Stimulated activated CD4-positive, alpha-beta T cell treated with anti-CD3 and anti-CD28 coated beads, TNF-alpha, amount 100 ng/mL, for 4 hours (primary cell): ENCODE data around the gene PARVA.

Experiments used
- DNase-seq, 3 experiments: peaks; one replicate each; pipeline ENCODE4 v3.0.0-alpha.2; 2020; ENCODE audit warnings: low read depth in 3 of 3

Gene PARVA

DNA sequence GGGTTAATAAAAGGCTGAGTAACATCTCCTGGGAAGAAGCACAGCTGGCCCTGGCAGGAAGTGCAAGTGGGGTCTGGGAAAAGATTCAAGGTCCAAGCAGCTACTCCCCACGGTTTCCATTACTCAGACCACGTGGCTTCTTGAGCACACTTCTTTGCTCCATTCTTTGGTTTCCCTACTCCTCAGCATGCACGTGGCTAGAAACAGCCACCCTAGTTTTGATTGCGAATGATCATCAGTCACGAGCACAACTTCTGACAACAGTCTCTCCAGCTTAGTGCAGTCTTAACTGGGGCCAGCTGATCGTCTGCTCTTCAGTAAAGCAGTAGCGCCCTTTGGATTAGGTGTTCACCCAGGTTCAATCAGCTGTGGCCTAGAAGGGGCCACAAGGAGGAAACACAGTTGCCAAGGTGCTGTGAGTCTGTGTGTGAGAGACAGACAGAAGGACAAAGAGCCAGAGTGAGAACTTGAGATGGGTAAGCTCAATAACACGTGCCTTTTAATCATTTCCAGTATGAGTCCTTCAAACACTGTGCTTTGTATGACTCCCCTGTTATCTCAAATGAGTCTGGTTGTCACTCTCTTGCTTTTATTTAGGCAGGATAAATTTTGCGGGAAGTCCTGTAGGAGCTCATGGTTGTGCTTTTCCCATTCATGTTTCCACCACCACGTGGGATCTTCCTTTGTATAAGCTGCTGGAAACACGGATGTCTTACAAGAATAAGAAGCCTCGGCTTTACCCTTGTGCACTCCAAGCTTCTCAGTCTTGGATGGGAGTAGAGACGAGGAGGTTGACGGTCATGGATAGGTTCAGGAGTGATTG is 901 bp upstream of the PARVA start:
- DNase-seq = no peak

DNA sequence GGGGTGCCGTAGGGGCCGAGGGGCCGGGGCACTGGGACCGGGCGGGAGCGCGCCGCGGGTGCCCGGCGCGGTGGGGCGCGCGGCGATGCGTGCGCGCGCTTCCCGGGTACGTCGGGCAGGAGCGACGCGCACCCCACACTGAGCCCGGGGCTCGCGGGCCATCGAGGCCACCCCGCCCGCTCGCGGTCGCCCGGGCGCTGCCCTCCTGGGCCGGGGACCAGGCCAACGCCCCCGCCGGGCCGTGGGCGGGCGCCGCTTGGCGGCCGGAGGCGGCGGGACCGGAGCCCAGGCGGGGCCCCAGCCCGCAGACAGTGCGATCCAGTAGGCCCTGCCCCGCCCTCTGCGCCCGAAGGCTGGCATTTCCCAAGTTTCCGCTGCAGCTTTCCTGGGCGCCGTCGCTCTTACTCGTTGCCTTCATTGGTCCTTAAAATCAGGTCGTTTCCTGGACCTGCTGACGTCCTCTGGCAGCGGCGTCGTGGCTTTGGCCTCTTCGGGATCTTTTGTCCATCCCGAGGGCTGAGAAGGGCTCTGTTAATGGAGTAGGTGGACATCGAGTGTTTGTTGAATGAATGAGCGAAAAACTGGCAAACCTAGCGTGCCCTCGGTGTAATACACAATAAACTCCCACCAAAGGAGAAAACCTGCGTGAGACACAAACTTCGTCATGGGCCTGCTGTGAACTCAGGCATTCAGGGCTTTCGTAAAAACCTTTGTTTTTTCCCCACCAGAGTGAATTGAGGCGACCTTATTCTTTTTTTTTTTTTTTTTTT is 638 bp downstream of the PARVA start:
- DNase-seq = no peak

DNA sequence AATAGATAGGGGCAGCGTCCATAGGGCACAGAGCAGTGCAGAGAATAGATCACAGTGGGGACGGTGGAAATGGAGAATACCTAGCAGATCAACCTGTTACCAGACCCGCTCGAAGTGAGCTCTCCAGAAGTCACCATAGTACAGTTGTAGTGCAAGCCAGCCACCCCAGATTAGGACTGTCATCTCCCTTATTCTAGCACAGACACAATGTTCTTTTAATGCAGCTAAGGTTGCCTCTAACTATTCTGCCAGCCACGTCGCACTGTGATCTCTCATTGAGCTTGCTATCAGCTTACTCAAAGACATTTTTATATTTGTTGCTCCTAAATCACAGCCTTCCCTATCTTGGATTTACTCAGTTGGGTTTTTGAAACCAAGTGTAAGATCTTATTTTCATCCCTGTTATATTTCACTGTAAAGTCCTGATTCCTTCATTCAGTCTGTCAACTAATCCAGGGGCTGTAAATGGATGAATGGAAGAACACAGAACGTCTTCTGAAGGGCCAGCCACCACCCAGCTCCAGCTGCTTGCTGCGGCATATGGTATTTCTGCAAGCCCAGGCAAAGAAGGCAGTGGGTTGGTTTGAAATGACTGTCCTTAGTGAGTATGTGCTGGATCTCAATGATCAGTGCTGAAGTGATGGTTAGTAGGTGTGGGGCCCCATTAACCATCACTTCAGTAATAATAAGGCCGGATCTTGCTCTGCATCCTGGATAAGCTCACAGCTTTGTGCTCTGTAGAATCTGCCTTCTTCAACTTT is 3.4 kb downstream of the PARVA start:
- DNase-seq = no peak

DNA sequence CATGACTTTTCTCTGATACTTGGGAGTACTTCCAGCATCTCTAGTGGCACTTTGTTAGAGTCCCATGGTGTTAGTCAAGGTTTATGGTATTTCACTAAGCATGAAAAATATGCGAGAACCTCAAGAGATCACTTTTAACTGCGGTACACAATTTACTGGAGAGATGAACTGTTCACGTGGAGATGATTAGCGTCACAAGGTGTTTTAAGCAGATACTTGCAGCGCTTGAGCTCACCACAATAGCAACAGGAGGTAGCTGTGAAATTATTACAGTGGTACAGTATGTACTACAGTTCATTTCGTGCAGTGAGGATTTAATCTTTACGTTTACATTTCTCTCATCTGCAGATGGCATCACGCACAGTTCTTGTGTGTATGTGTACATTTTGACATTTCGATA is 4.5 kb downstream of the PARVA start:
- no peak for DNase-seq

DNA sequence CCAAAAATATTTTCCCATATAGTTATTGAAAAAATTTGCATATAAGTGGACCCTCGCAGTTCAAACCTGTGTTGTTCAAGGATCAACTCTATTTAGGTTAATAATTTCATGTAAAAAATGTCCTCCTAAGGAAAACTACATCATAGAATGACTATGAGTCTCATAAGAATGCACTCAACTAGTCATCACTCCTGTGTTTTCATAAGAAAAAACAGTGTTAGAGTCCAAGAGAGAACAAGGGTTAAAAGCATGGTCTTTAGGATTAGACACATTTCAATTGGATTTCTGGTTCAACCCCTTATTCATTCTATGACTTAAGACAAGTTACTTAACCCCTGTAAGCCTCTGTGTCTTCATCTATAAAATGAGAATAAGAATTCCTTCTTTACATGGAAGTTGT is 5.1 kb downstream of the PARVA start:
- DNase-seq = no peak

DNA sequence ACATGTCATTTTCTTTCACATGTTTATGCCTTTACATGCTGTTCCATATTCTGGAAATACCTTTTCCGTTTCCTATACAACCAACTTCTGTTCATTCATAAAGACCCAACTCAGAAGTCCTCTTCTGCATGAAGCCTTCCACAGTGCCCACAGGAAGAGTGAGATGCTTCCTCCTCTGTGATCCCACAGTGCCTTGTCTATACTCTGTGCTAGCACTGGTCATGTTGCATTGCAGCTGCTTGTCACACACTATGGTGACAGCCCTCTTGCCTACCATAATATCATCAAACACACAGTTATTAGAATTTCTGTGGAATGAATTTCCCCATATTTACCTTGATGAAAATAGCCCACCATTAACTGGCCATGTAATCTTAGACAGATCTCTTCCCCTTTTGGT is 8.9 kb downstream of the PARVA start:
- no peak for DNase-seq

DNA sequence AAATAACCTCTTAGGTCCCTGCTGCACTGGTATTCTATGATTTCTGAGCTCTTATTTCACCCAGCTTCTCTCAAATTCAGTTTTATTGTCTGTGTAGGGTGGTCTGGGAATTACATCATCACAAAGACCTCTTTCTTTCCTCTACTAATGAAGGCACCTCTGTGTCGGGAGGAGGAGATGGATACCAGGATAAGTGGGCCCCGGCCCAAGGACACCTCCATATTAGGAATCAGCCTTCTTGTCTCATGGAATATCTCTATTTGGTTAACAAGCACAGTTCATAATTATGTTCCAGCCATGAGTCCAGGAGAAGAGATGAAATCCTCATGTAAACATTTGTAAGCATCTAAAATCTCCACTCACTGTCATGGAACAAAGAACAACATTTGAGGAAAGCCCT is 9.4 kb downstream of the PARVA start:
- DNase-seq = no peak

DNA sequence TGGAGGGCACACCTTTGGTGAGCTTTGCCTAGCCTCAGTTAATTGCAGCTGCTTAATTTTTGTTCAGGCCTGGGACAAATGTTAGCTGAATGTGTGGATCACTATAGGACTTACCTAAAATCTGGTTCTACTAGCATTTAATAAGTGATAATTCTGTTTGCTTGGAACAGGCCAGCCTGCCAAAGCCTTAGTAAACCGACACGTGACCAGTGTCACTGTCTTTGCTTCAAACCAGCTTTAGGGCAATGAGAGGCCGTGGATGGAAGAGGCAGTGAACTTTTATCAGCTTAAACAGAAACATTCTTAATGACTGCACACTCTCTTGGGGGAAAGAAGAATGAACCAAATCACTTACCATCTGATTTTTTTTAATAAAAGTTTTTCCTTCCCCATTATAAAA is 10.8 kb downstream of the PARVA start:
- DNase-seq = no peak

DNA sequence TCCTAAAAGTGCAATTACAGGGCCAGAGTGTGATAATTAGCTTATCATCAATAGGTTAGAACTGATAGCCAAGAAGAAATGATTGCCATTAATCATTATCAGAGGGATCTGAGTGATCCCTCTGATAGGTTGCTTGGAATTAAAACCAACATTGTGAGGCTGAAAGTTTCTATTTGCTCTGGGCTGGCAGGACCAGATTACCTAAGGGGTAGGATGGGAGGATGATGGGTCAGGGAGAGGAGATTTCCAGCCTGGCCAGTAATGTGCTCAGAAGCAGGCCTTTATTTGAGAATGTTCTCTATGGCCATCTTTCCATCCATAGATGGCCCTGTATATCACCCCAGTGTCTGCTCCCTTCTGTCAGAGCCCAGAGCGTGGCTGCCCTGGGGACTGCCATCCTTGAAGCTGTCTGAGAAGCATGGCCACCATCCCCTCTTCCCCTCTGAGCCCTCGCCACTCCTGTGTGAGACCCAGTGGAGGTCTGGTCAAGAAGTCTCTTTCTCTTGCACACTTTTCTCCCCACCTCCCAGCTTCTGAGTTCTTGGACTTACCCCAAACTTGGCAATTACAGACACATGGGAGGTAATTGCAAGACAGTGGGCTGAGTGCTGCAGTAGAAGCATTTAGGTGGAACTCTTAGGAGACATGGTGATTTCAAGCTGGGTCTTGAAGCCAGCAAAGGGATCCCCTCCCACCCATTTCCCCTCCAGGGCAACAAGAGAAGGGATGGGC is 11.7 kb downstream of the PARVA start:
- DNase-seq = no peak

DNA sequence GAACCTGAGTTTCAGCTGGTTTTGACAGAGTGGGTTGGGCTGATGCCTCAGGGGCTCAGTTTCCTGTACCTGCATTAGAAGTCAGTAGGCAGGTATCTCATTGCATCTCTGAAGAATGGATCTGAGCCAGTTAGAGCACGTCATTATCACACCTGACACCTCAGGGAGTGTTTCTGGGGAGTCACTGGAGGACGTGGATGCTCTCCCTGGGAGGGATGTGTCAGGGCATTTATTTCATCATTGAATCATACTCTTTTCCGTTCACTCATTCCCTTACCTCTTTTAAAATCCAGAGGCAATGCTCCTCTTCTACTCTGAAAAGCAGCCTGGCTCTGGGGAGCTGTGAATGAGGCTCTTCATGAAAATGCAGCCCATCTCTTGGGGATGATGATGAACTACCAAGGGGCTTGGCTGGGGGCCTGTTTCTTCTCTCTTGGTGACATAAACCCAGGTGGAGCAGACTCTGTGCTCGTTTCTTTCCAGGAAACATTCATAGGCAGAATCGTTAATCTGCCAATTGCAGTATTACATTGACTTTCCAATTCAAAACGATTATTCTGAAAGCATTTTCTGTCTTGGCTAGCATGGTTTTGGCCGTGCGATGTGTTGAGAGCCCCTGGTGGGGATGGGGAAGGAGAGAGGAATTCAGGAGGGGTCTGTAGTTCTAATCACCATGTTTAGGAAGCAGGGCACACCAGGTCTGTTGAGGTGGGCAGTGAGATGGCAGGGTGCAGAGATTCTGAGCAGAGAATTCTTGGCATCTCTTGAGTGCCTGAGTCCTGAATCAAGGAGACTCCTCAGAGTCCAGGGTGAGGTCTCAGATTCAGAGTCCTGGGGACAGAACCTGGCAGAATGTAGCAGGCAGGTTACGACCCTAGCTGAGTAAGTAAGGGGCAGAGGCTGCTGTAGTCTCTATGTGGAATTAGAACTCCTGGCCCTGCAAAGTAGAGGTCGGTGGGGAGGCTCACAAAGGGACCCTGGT is 12.6 kb downstream of the PARVA start:
- DNase-seq = no peak

DNA sequence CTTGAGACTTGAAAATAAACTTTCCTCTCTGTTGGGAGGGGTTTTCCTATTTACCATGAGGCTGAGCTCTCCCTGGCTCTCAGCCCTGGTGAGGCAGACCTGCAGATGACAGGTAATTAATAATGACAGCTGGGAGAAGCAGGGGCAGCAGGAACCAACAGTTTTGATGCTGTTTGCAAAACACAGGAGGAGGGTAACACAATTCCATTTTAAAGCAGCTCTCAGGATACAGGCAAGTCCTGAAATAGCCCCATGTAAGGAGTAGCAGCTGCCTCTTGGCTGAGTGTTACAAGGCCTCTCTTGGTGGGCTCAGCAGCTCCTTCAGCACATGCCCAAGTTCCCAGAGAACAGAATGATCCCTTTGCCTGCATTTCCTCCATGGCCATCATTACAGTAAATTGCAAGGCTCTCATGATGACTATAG is 13.3 kb downstream of the PARVA start:
- no peak for DNase-seq

DNA sequence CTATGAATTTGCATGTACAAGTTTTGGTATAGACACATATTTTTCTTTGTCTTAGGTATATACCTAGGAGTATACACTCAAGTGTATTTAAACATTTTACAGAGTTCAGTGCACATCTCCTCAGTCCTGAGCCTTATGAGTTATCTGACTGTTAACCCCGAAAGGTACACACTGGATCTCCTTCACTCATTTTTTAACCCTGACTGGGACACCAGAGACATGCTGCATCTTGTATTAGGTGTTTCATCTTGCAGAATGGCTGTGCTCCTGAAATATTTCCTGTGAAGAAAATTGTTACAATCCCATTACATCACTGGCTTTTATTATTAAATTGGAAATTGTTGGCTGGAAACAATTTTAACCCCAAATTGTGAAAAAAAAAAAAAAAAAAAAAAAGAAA is 15.3 kb downstream of the PARVA start:
- no peak for DNase-seq

DNA sequence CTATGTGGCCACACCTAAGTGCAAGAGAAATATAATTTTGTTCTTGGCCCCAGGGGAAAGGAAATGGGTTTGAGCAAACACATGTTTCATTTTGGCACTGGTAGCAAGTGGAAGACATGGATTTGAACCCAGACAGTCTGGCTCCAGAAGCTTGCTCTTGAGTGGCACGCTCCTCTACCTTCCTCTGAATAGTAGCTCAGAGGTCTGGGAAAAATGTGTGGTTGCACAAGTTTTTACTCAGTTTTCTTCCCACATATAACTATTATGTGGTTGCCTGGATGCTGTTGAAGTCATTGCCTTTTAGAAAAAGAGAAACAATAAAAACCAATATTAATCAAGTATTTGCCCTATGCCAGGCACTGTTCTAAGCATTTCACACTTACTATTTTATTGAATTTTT is 16.3 kb downstream of the PARVA start:
- no peak for DNase-seq

DNA sequence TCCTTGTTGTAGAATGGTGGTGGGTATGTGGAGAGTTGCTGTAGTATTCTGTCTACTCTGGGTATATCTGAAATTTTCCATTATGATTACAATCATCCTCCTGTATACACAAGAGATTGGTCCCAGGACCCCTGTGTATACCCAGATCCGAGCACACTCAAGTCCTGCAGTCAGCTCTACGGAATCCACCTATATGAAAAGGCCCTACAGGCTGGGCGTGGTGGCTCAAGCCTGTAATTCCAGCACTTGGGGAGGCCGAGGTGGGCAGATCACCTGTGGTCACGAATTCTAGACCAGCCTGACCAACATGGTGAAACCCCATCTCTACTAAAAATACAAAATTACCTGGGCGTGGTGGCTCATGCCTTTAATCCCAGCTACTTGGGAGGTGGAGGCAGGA is 17.2 kb downstream of the PARVA start:
- no peak for DNase-seq

DNA sequence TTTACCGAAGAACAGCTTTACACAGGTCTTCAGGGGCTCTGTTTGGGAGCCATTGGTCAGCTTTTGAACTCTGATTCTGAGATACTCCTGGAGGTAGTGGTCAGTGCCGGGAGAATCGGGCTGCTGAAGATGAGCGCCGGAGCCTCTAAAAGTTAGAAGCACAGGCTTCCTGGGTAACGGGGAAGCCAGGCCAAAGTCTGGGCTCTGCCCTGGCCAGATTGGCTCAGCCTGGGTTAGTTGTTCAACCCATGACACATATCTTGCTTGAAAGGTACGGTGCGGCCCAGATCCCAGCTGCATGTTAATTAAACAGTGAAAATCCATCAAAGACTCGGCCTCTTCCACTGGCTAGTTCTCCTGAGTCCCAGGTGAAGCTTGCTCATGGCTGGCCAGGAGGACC is 18.0 kb downstream of the PARVA start:
- no peak for DNase-seq

DNA sequence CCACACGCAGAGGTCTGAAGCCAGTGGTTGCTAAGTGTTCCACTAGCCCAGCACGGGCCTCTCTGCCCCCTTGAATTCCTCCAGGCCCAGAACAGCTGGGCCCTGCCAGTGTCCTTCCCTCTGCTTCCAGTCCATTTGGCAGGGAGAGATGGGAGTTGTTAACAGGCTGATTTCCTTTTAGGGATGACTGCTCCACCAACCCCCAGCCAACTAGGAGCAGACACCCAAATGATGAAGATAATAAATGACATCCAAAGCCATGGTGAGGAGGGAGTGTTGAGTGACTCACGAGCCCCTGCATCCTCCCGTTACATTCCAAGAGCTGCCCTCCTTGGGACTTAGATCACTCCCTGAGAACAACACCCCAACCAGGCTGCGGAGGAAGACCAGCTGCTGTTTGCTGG is 20.6 kb downstream of the PARVA start:
- DNase-seq = no peak

DNA sequence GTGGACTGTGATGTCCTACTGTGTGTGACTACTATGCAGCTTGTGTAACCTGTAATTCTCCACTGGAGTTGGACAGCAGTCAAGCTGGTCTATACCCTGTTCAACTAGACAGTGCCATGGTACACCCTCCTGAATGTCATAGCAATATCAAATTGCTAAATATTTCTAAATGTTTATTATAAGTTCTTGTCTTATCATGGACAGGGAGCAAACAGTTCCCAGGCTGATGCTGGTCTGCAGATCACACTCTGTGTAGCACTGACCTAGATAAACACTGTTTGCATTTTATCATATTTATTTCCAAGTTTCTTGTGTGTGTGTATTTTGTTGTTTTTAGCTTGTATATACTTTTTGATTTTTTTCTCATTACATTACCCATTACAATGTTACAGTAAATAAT is 22.0 kb downstream of the PARVA start:
- no peak for DNase-seq

DNA sequence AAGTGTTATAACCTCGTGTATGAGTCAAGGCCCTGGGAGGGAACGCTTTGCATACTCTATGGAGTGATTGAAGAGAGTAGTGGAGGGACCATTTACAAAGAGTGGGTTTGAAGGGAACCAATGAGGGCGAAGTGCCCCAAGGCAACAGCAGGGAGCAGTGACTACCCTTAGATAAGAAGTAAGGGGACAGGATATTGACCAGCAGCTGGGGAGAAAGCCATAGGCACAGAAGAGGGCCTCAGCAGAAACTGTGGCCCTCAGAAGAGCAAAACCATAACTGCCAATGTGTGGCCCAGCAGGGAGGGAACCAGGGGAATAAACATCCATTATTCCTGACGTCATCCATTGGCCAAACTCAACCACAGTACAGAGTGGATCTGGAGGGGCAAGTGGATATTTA is 24.7 kb downstream of the PARVA start:
- DNase-seq = no peak

DNA sequence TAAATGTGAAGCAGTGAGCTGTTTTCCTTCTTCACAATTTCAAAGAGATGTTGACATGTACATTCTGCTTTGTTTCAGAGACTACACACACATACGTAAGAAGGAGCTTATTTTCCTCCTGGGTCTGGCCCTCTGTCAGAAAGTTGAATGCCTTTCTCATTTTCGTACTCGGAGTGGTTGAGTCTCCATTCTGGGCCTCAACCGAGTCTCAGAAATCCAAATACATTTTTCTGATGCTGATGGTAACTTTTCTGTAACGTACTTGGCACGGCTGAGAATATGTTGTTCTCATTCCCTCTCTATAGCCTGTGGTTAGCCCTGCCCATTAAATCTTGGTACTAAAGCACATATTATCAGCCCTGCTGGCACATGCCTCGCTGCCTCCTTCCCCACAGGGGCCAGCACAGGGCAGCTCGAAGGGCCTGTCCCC is 25.3 kb downstream of the PARVA start:
- no peak for DNase-seq

DNA sequence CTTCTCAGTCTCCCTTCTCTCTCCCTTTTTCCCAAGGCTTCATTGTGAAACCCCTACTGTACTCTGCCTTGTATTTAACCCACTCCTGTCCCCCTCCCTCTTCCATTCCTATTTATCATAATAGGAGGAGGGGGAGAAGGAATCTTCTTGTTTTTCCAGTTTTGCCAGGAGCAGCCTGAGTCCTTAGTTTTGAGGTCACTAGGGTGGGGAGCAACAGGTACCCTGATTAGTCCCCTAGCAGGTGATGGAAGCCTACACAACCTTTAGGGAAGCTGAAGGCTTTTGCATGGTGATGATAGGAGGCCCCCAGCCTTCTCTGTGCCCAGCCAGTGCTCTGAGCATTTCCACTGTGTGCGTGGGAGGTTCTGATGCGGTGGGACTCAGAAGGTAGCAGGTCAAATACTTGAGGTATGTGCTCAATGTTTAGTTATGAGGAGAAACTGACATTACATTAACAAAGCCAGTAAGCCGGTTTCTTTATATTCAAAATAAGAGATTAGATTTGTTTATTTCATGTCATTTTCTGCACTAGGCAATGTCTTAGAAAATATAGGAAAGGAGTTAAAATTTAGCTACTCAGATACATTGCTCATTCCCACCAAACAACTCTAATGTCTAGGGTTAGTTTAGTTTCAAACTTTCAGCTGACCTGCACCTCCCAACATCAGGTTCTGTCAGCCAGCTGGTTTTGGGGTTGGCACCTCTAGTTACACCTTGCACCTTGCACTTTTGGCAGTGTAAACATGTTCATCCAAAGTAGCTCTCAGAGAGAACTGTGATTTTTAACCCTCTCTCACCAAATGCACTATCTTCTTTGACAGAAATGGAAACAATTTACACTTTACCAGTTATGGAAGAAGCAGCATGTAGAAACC is 26.0 kb downstream of the PARVA start:
- DNase-seq = no peak
